Sciatic nerve (tissue), 2 donors: ENCODE data around the gene AGER. TPM values are rescaled to one million over a fixed set of nuclear protein-coding genes. Genes with fewer than 3 reads are reported as not detected.

ENCODE experiments used
- ATAC-seq: fragments of 200-7000 bp; cut with Tn5 transposase; one replicate; pipeline ENCODE4 v1.9.1; 2020; ENCODE audit warnings: mild to moderate bottlenecking, moderate library complexity
- DNase-seq: peaks from one replicate; pipeline ENCODE4 v3.0.0-alpha.2; 2020; ENCODE audit warnings: low spot score
- intact Hi-C: fragments of 100-400 bp; cut with DNase I; formaldehyde crosslinking; loops from one replicate; pipeline ENCODE4 v1.14.2; 2022
- microRNA-seq: library from miRNA; unstranded; fragments of <30 nt; microRNA quantifications from one replicate; pipeline ENCODE4 v1.2.0, GENCODE V29; 2020
- total RNA-seq: library from RNA; stranded (reverse); fragmentation: NEBNext Ultra II Directional; extraction: Animal tissue kit (Norgen Biotek cat#: 25700); gene quantifications from one replicate; pipeline ENCODE4 v1.2.1, GENCODE V29; 2021
- donor health status: DM: no; HTN: no; CAD: no.
- donor health status: DM: no; HTN: no; CAD: no.

Gene AGER
- total RNA-seq, 1 donor from 2014 or later, result 13.6 TPM

GRCh38 chr6:32132110-32132509 is 51.9 kb downstream of the AGER start:
- intact Hi-C loops, result no loop called here
- no peak for DNase-seq

GRCh38 chr6:32131439-32131948 is 52.6 kb downstream of the AGER start:
- no peak for DNase-seq
- no peak for ATAC-seq
- intact Hi-C loops, result no loop called here

More at GRCh38 chr6:32132110-32132509, 51.9 kb downstream of the AGER start:
- ATAC-seq, result no peak

Small RNA genes lying within 50 kb of the gene (microRNA-seq; reads per million reads assigned to microRNA genes)
- not detected for gene MIR6721
- not detected for gene MIR6833

Other genes with a start within 250 kb of the AGER start
- gene CFB, start 238.2 kb downstream of the AGER start, total RNA-seq, result 72.6 TPM
- 55.1 TPM for gene NELFE, start 225.3 kb downstream of the AGER start, total RNA-seq
- gene SKIC2, start 225.1 kb downstream of the AGER start, total RNA-seq, result 60.0 TPM
- gene DXO, start 212.1 kb downstream of the AGER start, total RNA-seq, result 23.0 TPM
- gene C4A, start 202.2 kb downstream of the AGER start, total RNA-seq, result 453 TPM
- gene C4B, start 169.5 kb downstream of the AGER start, total RNA-seq, result 392 TPM
- gene CYP21A2, start 145.8 kb downstream of the AGER start, total RNA-seq, result 6.1 TPM
- 423 TPM for gene TNXB, start 74.9 kb downstream of the AGER start, total RNA-seq
- 88.4 TPM for gene ATF6B, start 56.0 kb downstream of the AGER start, total RNA-seq
- 2.8 TPM for gene FKBPL, start 54.0 kb downstream of the AGER start, total RNA-seq
- gene PRRT1, start 32.3 kb downstream of the AGER start, total RNA-seq, result 6.1 TPM
- gene PPT2, start 30.1 kb downstream of the AGER start, total RNA-seq, result 38.8 TPM
- 312 TPM for gene EGFL8, start 19.7 kb downstream of the AGER start, total RNA-seq
- gene AGPAT1, start 8.2 kb downstream of the AGER start, total RNA-seq, result 59.9 TPM
- 63.8 TPM for gene RNF5, start 5.8 kb downstream of the AGER start, total RNA-seq
- gene PBX2, start 5.9 kb upstream of the AGER start, total RNA-seq, result 97.7 TPM
- gene GPSM3, start 8.4 kb upstream of the AGER start, total RNA-seq, result 20.5 TPM
- 71.8 TPM for gene NOTCH4, start 39.8 kb upstream of the AGER start, total RNA-seq
- gene TSBP1, start 187.7 kb upstream of the AGER start, total RNA-seq, result not detected
- gene BTNL2, start 222.9 kb upstream of the AGER start, total RNA-seq, result not detected